GM12875 (cell line): ENCODE results near the gene GPATCH2L.

ENCODE experiments used
- H3K4me3 ChIP-seq: one replicate; pipeline ENCODE4 v1.5.1; 2011; ENCODE audit warnings: low read depth, low read length, control low read depth
- CTCF ChIP-seq: IDR thresholded peaks from 2 replicates; pipeline ENCODE4 v1.5.1; 2011; ENCODE audit warnings: low read depth, mild to moderate bottlenecking, control low read depth, inconsistent platforms, low read length, moderate library complexity, borderline replicate concordance; ENCODE audit not compliant: insufficient read depth

The GPATCH2L gene

GRCh38 chr14:76253111-76253510 lies 101.4 kb downstream of the GPATCH2L start:
- no peak for TF ChIP-seq CTCF
- H3K4me3 ChIP-seq: no peak overlapping the region

DNA sequence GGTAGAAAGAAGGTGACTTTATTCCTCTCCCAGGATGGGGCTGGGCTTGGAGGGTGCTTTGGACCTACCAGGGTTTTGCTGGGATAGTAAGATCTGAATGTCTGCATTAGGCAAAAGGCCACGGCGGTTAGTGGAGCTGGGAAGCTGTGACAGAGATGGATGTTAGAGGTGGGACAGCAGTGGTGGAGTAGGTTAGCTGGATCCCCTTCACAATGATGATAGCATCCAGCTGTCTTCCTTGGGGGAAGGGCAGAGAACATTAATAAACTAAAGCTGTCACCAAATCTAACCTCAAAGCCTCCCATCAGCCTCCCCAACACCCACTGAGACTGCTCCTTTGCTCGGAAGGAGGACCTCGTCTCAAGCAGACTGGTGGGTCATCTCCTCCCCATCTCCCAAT lies 104.8 kb downstream of the GPATCH2L start:
- no peak overlapping the region for H3K4me3 ChIP-seq
- TF ChIP-seq CTCF: no peak

- TF ChIP-seq CTCF: no peak
- H3K4me3 ChIP-seq: no peak overlapping the region
These were observed 105.5 kb downstream of the GPATCH2L start for GRCh38 chr14:76257111-76257803.

DNA sequence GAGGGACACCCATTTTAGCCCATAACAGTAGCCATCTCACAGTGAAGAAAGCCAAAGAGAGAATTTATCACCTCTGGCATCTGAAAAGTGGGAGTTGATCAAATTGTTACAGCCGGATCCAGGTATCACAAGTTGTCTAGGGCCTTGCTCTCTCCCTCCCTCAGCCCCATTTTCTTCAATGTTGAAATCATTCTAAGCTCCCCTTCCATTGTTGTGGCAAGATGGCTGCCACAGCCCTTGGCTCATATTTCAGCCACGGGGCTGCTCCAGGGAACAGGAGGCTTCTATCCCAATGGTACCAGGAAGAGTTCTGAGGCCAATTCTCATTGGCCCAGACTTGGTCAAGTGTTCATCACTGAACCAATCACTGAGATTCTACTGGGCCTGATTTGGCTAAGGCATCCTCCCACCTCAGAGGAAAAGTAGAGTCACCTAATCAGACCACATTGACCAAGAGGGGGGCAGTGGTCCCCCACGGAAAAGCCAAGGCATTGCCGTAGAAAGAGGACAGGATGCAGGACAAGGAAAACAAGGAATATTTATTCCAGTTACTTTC lies 106.2 kb downstream of the GPATCH2L start:
- TF ChIP-seq CTCF: no peak
- H3K4me3 ChIP-seq: no peak overlapping the region

GRCh38 chr14:76259029-76259735 lies 107.5 kb downstream of the GPATCH2L start:
- H3K4me3 ChIP-seq: no peak overlapping the region
- no peak for TF ChIP-seq CTCF

DNA sequence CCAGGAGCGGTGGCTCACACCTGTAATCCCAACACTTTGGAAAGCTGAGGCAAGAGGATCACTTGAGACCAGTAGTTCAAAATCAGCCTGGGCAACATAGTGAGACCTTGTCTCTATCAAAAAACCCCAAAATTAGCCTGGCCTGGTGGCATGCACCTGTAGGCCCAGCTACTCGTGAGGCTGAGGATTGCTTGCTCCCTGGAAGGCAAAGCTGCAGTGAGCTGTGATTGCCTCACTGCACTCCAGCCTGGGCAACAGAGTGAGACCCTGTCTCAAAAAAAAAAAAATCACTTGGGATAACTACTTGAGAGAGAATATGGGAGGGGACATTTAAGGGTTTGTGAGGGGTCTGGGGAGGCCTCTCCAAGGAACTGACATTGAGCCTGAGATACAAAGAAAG lies 109.0 kb downstream of the GPATCH2L start:
- no peak for TF ChIP-seq CTCF
- no peak overlapping the region for H3K4me3 ChIP-seq

- TF ChIP-seq CTCF: no peak
- H3K4me3 ChIP-seq: no peak overlapping the region
These were observed 109.7 kb downstream of the GPATCH2L start for GRCh38 chr14:76261371-76261811.
